NCI-H1436 treated with DMSO at 0.1 percent for 48 hours (cell line): ENCODE data around the gene CDH3.

Experiments used
- DNase-seq: peaks from one replicate; lab custom pipeline; 2025; lab: John Stamatoyannopoulos, UW

Gene CDH3

GRCh38 chr16:68652659-68653058 is 7.5 kb downstream of the CDH3 start:
- DNase-seq = no peak

- DNase-seq = no peak
Observed at GRCh38 chr16:68655806-68656205, 10.7 kb downstream of the CDH3 start.

DNA sequence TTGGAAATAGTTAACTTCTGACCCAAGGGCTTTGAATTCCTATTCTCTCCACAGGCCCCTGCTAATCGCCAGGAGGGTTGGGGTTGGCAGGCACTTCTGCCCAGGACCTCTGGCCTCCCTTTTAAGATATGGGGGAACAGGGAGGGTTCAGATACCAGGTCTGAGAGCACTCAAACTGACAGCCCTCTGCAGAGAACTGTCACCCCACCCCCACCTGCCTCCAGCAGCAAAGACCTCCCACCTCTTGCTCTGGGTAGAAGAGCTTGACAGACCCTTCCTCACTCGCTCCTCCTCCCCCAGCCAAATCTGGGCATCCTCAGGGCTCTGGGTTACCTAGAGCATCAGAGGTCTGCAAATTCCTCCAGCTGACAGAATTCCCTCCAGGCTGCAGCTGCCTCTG is 11.6 kb downstream of the CDH3 start:
- DNase-seq = no peak

- no peak for DNase-seq
Observed at GRCh38 chr16:68658341-68658973, 13.3 kb downstream of the CDH3 start.

- no peak for DNase-seq
Observed at GRCh38 chr16:68658974-68659360, 13.9 kb downstream of the CDH3 start.

GRCh38 chr16:68659412-68660358 is 14.6 kb downstream of the CDH3 start:
- DNase-seq = no peak

- DNase-seq = no peak
Observed at GRCh38 chr16:68660359-68660795, 15.3 kb downstream of the CDH3 start.

- DNase-seq = no peak
Observed at GRCh38 chr16:68662035-68662434, 16.9 kb downstream of the CDH3 start.

- DNase-seq = no peak
Observed at GRCh38 chr16:68664297-68664696, 19.2 kb downstream of the CDH3 start.

- DNase-seq = no peak
Observed at GRCh38 chr16:68665501-68665900, 20.4 kb downstream of the CDH3 start.

GRCh38 chr16:68668266-68668665 is 23.2 kb downstream of the CDH3 start:
- DNase-seq = no peak

DNA sequence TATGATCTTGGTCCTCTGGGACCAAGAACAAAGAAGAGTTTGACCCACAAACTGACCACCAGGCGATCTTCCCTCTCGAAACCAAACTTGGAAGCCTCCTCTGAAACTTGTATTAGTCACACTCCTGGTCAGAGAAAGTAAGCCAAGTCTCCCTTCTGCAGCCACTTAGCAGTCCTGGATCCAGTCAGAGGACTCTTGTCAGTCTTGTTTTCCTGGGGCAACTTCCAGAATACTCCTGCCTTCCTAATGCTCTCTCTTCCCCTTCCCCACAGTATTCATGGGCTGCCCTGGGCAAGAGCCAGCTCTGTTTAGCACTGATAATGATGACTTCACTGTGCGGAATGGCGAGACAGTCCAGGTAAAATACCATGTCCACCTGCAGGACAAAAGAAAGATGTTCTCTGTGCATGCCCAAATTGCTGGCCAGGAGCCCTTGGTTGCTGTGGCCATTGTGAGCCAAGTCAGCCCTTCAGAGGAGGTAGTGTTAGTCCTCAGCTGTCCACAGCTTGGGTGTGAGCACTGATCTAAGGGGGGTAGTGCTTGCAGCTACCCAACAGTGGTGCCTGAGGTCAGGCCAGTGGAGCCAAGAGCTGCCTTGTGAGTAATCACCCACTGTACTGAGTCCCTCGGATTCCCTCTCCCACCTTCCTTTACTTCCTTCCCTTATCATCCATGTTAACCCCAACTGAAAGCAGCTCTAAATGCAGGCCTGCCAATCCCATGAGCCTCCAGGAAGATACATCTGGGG is 31.2 kb downstream of the CDH3 start:
- DNase-seq = no peak

DNA sequence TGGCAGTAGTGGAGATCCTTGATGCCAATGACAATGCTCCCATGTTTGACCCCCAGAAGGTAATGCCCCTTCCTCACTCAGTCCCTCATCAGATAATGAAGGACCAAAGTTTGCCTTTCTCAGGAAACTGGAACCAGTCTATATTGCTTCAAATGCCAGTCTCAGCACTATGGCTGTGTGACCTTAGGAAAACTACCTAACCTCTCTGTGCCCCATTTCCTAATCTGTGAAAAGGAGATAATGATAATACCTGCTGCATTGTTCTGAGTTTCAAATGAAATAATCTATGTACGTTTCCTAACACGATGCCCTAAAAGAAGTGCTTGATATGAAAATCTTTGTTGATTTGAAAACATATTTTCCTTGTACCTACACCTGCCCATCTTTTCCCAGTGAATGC is 35.9 kb downstream of the CDH3 start:
- no peak for DNase-seq

DNA sequence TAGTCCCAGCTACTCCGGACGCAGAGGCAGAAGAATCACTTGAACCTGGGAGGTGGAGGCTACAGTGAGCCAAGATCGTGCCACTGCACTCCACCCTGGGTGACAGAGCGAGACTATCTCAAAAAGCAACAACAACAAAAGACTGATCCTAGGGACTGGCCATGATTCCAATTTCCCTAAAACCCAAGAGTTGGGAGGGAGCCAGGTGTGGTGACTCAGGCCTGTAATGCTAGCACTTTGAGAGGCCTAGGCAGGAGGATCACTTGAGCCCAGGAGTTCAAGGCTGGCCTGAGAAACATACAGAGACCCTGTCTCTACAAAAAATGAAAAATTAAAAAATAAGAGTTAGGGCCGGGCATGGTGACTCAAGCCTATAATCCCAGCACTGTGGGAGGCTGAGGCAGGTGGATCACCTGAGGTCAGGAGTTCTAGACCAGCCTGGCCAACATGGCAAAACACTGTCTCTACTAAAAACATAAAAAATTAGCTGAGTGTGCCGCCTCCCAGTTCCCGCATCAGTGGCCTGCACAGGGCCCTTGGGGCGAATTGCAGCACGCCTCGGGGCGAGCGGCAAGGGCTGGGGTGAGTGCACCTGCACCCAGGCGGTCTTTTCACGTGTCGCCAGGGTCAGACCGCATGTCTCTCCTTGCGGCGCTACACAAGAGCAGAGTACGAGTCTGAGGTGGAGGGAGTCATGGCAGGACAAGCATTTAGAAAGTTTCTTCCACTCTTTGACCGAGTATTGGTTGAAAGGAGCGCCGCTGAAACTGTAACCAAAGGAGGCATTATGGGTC is 40.8 kb downstream of the CDH3 start:
- no peak for DNase-seq

DNA sequence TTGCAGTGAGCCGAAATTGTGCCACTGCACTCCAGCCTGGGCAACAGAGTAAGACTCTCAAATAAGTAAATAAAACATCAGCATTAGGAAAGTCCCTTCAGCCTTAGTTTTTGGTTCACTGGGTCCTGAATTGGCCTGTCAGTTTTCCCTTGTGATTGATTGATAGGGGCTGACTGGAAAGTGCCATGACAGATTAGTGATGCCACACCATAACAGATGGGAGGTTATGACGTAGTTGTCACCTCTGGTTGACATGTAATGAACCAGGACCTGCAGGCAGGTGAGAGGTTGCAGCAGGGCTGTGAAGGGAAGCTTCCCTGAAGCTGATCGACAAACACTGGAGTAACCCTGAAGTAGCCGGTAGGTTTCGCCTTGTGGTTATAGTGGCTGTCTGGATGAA is 41.8 kb downstream of the CDH3 start:
- DNase-seq = no peak

DNA sequence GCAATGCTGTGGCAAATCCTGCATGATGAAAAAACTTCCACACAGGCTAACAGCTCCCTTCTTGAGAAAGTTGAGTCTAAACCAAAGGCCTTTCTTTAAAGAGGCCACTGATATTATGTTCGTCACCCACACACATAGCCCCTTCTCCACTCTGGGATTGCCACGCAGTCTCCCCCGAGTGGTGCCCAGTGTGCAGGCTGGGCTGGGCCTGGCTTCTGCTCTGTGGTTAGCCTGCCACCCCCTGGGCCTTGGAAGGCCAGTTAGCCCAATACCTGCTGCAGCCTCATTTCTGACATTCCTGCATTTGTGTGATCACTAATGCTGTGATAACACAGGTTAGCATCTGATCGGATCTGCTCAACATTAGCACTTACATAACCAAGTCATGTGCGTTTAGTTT is 44.8 kb downstream of the CDH3 start:
- DNase-seq = no peak

GRCh38 chr16:68695575-68695974 is 50.5 kb downstream of the CDH3 start:
- DNase-seq = no peak

DNA sequence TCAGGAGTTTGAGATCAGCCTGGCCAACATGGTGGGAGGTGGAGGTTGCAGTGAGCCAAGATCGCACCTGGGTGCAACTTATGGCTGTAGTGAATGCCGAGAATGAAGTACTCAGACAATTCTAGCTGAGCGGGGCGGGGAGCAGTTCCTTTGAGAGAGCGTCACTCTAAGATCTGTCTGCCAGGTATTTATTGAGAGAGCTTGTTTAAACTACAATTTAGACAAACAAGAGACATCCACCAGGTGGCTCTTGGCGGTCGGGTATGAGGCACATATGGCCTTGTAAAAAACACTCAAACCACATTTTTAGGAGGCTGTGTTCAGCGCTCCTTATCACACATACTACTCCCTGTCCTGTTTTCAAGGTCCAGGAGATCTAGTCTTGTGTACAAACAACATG is 51.4 kb downstream of the CDH3 start:
- DNase-seq = no peak

DNA sequence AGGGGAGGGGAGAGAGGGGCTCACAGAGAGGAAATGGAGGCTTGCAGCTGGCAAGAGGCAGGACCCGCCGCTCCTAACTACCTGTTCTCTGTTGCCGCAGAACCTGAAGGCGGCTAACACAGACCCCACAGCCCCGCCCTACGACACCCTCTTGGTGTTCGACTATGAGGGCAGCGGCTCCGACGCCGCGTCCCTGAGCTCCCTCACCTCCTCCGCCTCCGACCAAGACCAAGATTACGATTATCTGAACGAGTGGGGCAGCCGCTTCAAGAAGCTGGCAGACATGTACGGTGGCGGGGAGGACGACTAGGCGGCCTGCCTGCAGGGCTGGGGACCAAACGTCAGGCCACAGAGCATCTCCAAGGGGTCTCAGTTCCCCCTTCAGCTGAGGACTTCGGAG is 53.0 kb downstream of the CDH3 start:
- no peak for DNase-seq

GRCh38 chr16:68700120-68700519 is 55.0 kb downstream of the CDH3 start:
- no peak for DNase-seq

- no peak for DNase-seq
Observed at GRCh38 chr16:68700831-68701230, 55.7 kb downstream of the CDH3 start.
